Activated CD4-positive, alpha-beta T cell treated with anti-CD3 and anti-CD28 coated beads, Interleukin-2, amount 50 U/mL, for 24 hours (primary cell): ENCODE data around the gene STN1.

Experiments used
- DNase-seq, 2 donors: peaks; one replicate each; pipeline ENCODE4 v3.0.0-alpha.2; 2020; ENCODE audit warnings: low read depth in 1 of 2, low spot score in 1 of 2

Gene STN1

GRCh38 chr10:103895411-103896186 lies 22.4 kb downstream of the STN1 start:
- no peak for DNase-seq

- no peak for DNase-seq
These were observed 23.5 kb downstream of the STN1 start for GRCh38 chr10:103894441-103894864.

- no peak for DNase-seq
These were observed 24.2 kb downstream of the STN1 start for GRCh38 chr10:103893817-103894216.

- no peak for DNase-seq
These were observed 25.8 kb downstream of the STN1 start for GRCh38 chr10:103892181-103892580.

GRCh38 chr10:103890688-103891087 lies 27.3 kb downstream of the STN1 start:
- no peak for DNase-seq

GRCh38 chr10:103890194-103890658 lies 27.8 kb downstream of the STN1 start:
- no peak for DNase-seq

GRCh38 chr10:103889121-103889720 lies 28.8 kb downstream of the STN1 start:
- no peak for DNase-seq

- no peak for DNase-seq
These were observed 29.7 kb downstream of the STN1 start for GRCh38 chr10:103888113-103888841.

GRCh38 chr10:103885617-103886016 lies 32.4 kb downstream of the STN1 start:
- DNase-seq = no peak

GRCh38 chr10:103884681-103885139 lies 33.3 kb downstream of the STN1 start:
- no peak for DNase-seq

- DNase-seq = no peak
These were observed 35.5 kb downstream of the STN1 start for GRCh38 chr10:103882285-103883007.

GRCh38 chr10:103881416-103882284 lies 36.3 kb downstream of the STN1 start:
- DNase-seq = no peak

- no peak for DNase-seq
These were observed 38.2 kb downstream of the STN1 start for GRCh38 chr10:103879831-103880230.

GRCh38 chr10:103879409-103879808 lies 38.6 kb downstream of the STN1 start:
- no peak for DNase-seq

GRCh38 chr10:103877861-103878260 lies 40.1 kb downstream of the STN1 start:
- DNase-seq = no peak

- DNase-seq = no peak
These were observed 41.8 kb downstream of the STN1 start for GRCh38 chr10:103876155-103876554.

- no peak for DNase-seq
These were observed 43.3 kb downstream of the STN1 start for GRCh38 chr10:103874730-103875129.

- DNase-seq = no peak
These were observed 45.6 kb downstream of the STN1 start for GRCh38 chr10:103872137-103872931.

GRCh38 chr10:103871006-103871405 lies 47.0 kb downstream of the STN1 start:
- DNase-seq = no peak
